ENCODE results near the gene PRKAB2. TPM values are rescaled to one million over a fixed set of nuclear protein-coding genes. Genes with fewer than 3 reads are reported as not detected.

PRKAB2 gene
- total and polyA plus RNA-seq, 4 donors, result 13.6 to 24.8 (median 14.3) TPM

DNA sequence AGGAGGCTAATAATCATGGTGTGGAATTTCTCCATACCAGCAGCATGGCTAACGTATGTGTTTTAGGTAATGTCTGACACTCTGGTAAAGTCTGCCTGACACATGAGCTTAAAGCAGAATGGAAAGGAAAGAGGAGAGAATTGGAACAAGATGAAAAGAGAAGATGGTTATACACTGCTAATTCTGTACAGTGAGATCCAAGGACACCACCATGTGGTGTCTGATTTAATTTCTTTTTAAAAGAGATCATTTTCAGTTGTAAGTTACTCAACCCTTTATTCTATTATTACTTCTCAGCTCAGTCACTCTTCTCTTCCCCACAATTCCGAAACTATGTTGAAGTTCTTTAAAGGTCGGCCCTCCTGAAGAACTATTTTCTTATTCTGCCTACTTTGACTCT, 15.6 kb downstream of the PRKAB2 start:
- Histone ChIP-seq H3K36me3 (ENCODE audit: control insufficient read depth in 4 of 4, insufficient read depth in 3 of 4, low read depth in 1 of 4, low read length in 3 of 4) (peaks cover 10 to 61% (median 52%) of the 10 kb centered on the region in 4 donors), H3K27me3 (ENCODE audit: control insufficient read depth in 4 of 4, insufficient read depth in 4 of 4, low read length in 3 of 4) (no peaks in the 10 kb centered on the region), H3K4me3 (ENCODE audit: low read depth in 1 of 3, low read length in 3 of 3) (no peak overlapping the region), H3K9ac (ENCODE audit: low read depth in 1 of 2, low read length in 2 of 2) (no peak overlapping the region), H3K9me3 (ENCODE audit: control insufficient read depth in 4 of 4, low read length in 3 of 4) (no peaks in the 10 kb centered on the region), H3K27ac (ENCODE audit: low read depth in 1 of 2, low read length in 2 of 2) (no peak overlapping the region), H3K4me1 (ENCODE audit: control insufficient read depth in 4 of 4, insufficient read depth in 4 of 4, low read length in 3 of 4) (peaks cover 0 to 9% (median 0%) of the 10 kb centered on the region in 4 donors)
- WGBS, result 98% methylated on average over 3 of the region's 3 CpGs
- TF ChIP-seq, protein P1, sequence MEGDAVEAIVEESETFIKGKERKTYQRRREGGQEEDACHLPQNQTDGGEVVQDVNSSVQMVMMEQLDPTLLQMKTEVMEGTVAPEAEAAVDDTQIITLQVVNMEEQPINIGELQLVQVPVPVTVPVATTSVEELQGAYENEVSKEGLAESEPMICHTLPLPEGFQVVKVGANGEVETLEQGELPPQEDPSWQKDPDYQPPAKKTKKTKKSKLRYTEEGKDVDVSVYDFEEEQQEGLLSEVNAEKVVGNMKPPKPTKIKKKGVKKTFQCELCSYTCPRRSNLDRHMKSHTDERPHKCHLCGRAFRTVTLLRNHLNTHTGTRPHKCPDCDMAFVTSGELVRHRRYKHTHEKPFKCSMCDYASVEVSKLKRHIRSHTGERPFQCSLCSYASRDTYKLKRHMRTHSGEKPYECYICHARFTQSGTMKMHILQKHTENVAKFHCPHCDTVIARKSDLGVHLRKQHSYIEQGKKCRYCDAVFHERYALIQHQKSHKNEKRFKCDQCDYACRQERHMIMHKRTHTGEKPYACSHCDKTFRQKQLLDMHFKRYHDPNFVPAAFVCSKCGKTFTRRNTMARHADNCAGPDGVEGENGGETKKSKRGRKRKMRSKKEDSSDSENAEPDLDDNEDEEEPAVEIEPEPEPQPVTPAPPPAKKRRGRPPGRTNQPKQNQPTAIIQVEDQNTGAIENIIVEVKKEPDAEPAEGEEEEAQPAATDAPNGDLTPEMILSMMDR (IDR thresholded peaks at IDR 0.05; ENCODE audit: low read depth, low read length, missing input control), result peak; percentile 3
- TF ChIP-seq YY1 (IDR thresholded peaks at IDR 0.05), result no peak
- TF ChIP-seq JUND (IDR thresholded peaks at IDR 0.05), result no peak
- TF ChIP-seq NR2F2 (IDR thresholded peaks at IDR 0.05), result no peak
- TF ChIP-seq, protein P2, sequence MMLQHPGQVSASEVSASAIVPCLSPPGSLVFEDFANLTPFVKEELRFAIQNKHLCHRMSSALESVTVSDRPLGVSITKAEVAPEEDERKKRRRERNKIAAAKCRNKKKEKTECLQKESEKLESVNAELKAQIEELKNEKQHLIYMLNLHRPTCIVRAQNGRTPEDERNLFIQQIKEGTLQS (IDR thresholded peaks at IDR 0.05), result no peak
- no peak for TF ChIP-seq SP1 (IDR thresholded peaks at IDR 0.05)
- no peak for TF ChIP-seq HNF4A (conservative IDR thresholded peaks at IDR 0.05)
- no peak for TF ChIP-seq GABPA (IDR thresholded peaks at IDR 0.05 in 1 of 2, conservative IDR thresholded peaks at IDR 0.05 in 1 of 2)
- peak; percentile 60 to 75 for TF ChIP-seq RAD21 (IDR thresholded peaks at IDR 0.05)
- no peak for TF ChIP-seq FOXA2 (IDR thresholded peaks at IDR 0.05)
- no peak for TF ChIP-seq RXRA (IDR thresholded peaks at IDR 0.05)
- TF ChIP-seq FOXA1 (IDR thresholded peaks at IDR 0.05), result no peak
- no peak for TF ChIP-seq EGR1 (IDR thresholded peaks at IDR 0.05; ENCODE audit: low read depth in 2 of 2)
- no peak for TF ChIP-seq TAF1 (conservative IDR thresholded peaks at IDR 0.05)
- no peak for DNase-seq (ENCODE audit: low spot score)

DNA sequence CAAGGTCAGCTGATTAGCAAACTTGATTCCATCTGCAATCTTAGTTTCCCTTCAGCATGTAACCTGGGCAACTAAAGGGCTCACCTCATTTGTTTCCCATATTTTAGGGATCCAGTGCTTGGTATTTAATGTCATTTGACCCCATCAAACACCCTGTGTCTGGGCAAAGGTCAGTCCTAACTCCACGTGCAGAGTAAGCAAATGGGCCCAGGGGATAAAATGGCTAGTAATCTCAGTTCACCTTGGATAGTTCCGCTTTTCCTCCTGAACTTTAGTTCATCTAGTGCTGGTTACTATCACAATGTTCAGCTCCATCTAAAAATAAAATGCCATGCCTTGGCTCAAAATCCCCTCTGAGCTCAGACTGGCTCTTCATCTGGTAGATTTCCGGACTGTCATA, 19.5 kb downstream of the PRKAB2 start:
- 67% methylated on average over 3 of the region's 3 CpGs for WGBS
- Histone ChIP-seq H3K9me3 (ENCODE audit: control insufficient read depth in 4 of 4, low read length in 3 of 4) (no peaks in the 10 kb centered on the region), H3K27ac (ENCODE audit: low read depth in 1 of 2, low read length in 2 of 2) (no peak overlapping the region), H3K27me3 (ENCODE audit: control insufficient read depth in 4 of 4, insufficient read depth in 4 of 4, low read length in 3 of 4) (no peaks in the 10 kb centered on the region), H3K9ac (ENCODE audit: low read depth in 1 of 2, low read length in 2 of 2) (no peak overlapping the region), H3K4me3 (ENCODE audit: low read depth in 1 of 3, low read length in 3 of 3) (no peak overlapping the region), H3K36me3 (ENCODE audit: control insufficient read depth in 4 of 4, insufficient read depth in 3 of 4, low read depth in 1 of 4, low read length in 3 of 4) (peaks cover 1 to 24% (median 15%) of the 10 kb centered on the region in 4 donors), H3K4me1 (ENCODE audit: control insufficient read depth in 4 of 4, insufficient read depth in 4 of 4, low read length in 3 of 4) (peaks cover 0 to 9% (median 0%) of the 10 kb centered on the region in 4 donors)
- TF ChIP-seq RXRA (IDR thresholded peaks at IDR 0.05) (peak; percentile 34 to 37), HNF4A (conservative IDR thresholded peaks at IDR 0.05) (peak; percentile 63 to 66), YY1 (IDR thresholded peaks at IDR 0.05) (peak; percentile 17), TAF1 (conservative IDR thresholded peaks at IDR 0.05) (no peak)
- DNase-seq (ENCODE audit: low spot score), result no peak

DNA sequence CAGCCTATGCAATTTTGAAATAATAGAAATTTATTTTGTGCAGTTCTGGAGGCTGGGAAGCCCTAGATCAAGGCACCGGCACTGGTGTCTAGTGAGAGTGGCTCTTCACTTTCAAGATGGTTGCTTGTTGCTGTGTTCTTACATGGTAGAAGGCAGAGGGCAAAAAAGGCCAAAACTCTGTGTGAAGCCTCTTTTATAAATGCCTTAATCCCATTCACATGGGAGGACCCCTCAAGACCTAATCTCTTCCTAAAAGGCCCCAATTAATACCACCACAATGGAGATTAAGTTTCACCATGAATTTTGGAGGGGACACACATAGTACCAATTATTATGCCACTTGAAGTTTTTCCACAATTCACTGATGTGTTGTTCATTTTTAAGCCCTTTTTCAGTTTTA, 21.0 kb downstream of the PRKAB2 start:
- Histone ChIP-seq H3K9me3 (ENCODE audit: control insufficient read depth in 4 of 4, low read length in 3 of 4) (no peaks in the 10 kb centered on the region), H3K4me1 (ENCODE audit: control insufficient read depth in 4 of 4, insufficient read depth in 4 of 4, low read length in 3 of 4) (peaks cover 0 to 9% (median 0%) of the 10 kb centered on the region in 4 donors), H3K36me3 (ENCODE audit: control insufficient read depth in 4 of 4, insufficient read depth in 3 of 4, low read depth in 1 of 4, low read length in 3 of 4) (peaks cover 1 to 17% (median 8%) of the 10 kb centered on the region in 4 donors), H3K27ac (ENCODE audit: low read depth in 1 of 2, low read length in 2 of 2) (no peak overlapping the region), H3K27me3 (ENCODE audit: control insufficient read depth in 4 of 4, insufficient read depth in 4 of 4, low read length in 3 of 4) (no peaks in the 10 kb centered on the region), H3K9ac (ENCODE audit: low read depth in 1 of 2, low read length in 2 of 2) (no peak overlapping the region), H3K4me3 (ENCODE audit: low read depth in 1 of 3, low read length in 3 of 3) (no peak overlapping the region)
- 96% methylated on average over 1 of the region's 1 CpG for WGBS
- no peak for DNase-seq (ENCODE audit: low spot score)
- TF ChIP-seq TAF1 (conservative IDR thresholded peaks at IDR 0.05) (no peak), RXRA (IDR thresholded peaks at IDR 0.05) (no peak), NR2F2 (IDR thresholded peaks at IDR 0.05) (no peak), EGR1 (IDR thresholded peaks at IDR 0.05; ENCODE audit: low read depth in 2 of 2) (no peak), SP1 (IDR thresholded peaks at IDR 0.05) (no peak), HNF4G (IDR thresholded peaks at IDR 0.05) (no peak)
- TF ChIP-seq, protein P3, sequence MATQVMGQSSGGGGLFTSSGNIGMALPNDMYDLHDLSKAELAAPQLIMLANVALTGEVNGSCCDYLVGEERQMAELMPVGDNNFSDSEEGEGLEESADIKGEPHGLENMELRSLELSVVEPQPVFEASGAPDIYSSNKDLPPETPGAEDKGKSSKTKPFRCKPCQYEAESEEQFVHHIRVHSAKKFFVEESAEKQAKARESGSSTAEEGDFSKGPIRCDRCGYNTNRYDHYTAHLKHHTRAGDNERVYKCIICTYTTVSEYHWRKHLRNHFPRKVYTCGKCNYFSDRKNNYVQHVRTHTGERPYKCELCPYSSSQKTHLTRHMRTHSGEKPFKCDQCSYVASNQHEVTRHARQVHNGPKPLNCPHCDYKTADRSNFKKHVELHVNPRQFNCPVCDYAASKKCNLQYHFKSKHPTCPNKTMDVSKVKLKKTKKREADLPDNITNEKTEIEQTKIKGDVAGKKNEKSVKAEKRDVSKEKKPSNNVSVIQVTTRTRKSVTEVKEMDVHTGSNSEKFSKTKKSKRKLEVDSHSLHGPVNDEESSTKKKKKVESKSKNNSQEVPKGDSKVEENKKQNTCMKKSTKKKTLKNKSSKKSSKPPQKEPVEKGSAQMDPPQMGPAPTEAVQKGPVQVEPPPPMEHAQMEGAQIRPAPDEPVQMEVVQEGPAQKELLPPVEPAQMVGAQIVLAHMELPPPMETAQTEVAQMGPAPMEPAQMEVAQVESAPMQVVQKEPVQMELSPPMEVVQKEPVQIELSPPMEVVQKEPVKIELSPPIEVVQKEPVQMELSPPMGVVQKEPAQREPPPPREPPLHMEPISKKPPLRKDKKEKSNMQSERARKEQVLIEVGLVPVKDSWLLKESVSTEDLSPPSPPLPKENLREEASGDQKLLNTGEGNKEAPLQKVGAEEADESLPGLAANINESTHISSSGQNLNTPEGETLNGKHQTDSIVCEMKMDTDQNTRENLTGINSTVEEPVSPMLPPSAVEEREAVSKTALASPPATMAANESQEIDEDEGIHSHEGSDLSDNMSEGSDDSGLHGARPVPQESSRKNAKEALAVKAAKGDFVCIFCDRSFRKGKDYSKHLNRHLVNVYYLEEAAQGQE (IDR thresholded peaks at IDR 0.05), result no peak
- TF ChIP-seq, protein P2 (IDR thresholded peaks at IDR 0.05), result no peak
